NOMO-1 (cell line): ENCODE measurements around the gene TUB.

Experiments
- DNase-seq, 2 experiments: peaks; one replicate each; lab custom pipeline; 2025; ENCODE audit not compliant: unreplicated experiment in 2 of 2; lab: John Stamatoyannopoulos, UW

The TUB gene, protein sequence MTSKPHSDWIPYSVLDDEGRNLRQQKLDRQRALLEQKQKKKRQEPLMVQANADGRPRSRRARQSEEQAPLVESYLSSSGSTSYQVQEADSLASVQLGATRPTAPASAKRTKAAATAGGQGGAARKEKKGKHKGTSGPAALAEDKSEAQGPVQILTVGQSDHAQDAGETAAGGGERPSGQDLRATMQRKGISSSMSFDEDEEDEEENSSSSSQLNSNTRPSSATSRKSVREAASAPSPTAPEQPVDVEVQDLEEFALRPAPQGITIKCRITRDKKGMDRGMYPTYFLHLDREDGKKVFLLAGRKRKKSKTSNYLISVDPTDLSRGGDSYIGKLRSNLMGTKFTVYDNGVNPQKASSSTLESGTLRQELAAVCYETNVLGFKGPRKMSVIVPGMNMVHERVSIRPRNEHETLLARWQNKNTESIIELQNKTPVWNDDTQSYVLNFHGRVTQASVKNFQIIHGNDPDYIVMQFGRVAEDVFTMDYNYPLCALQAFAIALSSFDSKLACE

DNA sequence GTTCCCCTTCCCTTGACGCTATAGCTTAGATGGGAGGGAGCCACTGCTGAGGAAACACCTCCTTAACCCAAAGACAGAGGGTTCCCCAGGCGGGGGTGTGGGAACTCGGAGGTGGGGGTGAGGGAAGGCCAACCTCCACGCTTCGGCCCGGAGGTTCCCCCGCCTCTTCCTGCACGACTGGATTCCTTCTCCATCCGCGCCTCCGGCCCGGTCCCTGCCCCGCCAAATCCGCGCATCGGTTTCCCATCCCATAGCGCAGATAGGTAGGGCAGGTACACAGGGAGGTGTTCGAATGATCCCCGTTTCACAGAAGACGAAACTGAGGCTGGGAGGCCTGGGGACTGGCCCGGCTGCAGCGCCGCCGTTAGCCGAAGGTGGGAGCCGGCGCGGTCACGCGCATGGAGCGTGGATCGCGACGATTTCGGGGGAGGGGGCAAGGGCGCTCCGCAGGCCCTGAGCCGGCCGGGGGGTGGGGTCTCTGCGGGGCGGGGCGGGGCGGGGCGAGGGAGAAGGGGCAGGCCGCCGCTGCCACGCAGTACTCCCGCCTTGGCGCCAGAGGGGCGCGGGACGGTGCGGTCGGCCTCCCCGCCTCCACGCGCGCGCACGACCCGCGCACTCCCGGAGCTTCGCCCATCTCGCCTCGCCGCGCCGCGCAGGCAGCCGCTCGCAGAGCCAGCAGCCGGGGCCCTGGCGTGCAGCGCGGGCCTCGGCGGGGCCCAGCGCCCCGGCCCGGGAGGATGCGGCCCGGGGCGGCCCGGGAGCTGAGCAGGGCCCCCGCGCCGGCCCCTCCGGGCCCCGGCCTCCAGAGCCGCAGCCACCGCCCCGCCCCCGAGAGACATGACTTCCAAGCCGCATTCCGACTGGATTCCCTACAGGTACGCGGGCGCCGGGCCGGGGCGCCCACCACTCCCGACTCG is at the start of gene TUB:
Gene TUB, plus strand, starts transcription at position 538 of the 917 bp plus-strand sequence. Its CDS starts 300 bp downstream, at position 838.
- DNase-seq = no peak

DNA sequence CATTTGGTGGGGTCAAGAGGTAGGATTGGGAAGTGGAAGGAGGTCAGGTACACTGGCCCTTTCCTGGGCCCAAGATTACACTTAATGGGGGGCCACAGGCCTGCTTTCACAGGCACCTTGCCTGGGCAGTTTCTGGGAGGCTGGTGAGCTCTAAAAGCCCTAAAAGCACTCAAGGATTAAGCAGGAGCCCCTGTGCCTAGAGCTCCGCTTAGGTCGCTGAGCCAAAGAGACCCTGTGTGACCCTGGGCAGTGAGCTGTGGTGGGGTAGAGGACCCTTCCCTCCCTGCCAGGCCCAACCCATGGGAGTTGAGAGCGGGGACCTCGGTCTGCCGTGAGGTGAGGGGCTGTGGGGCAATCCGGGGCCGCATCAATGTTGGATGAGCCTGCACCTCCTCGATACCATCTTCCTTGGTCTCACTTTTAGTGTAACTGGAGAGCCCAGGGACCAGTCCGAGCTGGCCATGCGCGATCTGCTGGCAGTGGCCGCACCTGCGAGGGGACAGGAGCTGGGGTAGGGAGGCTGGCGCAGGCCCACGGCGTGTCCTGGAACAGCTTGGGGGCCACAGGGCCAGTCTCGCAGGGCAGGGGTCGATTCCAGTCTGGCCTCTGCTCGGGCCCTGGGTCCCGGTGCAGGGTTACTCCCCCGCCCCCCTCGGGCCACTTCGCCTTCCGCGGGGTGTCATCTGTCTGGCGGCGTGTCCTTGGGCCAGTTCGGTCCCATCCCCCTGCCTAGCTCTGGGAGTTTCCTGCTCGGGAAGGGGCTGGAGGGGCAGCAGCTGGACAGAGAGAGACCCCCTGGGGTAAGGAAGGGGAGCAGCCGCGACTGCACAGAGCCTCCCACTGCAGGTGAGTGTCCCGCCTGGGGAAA is 49.5 kb upstream of the TUB start:
- DNase-seq = no peak

DNA sequence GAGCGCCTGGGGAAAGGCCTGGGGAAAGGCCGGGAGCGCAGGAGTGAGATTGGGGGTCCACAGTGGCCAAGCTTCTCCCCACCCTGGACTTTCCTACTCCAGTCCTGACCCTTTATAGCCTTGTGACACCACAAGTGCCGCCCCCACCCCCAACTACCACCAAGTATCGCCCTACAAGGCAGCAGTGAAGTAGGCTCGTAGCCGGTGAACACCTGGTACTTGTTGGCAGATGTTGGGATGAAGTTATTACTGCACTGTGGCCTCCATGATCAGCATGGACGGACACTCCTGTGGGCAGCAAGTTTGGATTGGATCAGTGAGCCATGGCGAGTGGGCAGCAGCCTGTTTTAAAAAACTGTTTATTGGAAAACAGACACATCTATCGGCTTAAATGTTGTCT is 48.9 kb upstream of the TUB start:
- no peak for DNase-seq

DNA sequence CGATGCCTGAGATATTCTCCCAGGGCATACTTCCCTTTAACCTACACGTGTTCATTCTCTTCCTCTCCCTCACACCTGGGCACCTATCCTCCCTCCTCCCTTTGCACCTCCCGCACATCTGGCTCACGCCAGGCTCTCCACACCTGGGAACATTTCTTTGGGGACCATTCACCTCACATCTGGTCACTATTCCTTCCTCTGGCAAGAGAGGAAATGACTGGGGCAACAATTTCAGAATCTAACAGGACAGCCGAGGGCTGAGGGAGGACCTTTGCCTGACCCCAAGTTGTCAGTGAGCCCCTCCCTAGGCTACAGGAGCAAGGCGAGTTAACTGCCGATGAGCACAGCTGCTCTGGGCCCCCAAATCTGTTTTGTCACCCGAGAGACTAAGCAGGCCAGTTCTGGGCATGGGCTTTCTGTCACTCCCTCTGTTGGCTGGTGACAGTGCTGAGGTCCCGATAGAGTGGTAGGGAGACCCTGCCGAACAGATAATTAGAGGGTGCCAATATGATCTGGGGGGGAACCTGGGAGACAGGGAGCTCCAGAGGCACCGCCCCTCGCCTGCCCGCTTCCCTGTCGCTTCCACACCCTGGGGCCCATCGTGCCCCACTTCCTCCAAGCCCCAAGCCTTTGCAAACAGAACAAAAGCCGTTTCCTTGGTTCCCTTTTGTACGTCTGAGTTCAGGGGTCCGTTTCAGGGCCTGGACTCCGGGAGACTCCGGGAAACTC is 48.3 kb upstream of the TUB start:
- DNase-seq = no peak

DNA sequence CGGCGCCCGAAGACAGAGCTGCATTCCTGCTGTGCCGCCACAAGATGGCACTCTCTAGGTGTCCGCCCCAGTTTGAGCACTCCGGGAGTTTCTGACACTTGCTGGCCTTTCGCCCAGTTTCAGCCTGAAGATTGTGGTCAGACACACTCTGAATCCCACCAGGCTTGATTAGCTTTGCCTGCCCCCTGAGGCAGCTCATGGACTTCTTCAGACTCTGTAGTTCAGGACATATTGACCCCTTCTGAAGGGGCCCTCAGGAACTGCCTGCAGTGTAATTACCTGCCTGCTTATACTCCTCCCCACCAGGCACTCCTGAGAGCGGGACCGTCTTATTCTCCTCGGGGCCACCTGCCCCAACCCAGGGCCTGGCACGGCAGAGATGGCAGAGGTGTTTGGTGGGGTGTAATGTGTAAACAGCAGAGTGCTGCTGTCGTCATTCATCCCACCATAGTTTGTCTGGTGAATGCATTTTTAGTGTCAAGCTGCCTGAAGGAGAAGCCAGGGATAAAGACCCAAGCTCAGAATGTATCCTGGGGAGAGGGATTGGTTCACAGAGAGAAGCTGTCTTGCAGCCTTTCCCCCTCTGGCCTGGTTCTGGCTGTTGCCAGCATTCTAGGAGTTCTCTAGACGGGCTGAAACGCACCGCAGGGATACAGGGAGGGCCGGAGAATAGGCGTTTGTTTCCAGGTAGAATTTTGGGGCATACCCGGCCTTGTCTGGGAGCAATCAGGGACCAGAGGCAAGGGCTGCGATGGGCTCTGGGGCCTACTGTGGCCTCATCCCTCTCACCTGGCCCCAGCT is 47.5 kb upstream of the TUB start:
- DNase-seq = peak; percentile 48 to 73

DNA sequence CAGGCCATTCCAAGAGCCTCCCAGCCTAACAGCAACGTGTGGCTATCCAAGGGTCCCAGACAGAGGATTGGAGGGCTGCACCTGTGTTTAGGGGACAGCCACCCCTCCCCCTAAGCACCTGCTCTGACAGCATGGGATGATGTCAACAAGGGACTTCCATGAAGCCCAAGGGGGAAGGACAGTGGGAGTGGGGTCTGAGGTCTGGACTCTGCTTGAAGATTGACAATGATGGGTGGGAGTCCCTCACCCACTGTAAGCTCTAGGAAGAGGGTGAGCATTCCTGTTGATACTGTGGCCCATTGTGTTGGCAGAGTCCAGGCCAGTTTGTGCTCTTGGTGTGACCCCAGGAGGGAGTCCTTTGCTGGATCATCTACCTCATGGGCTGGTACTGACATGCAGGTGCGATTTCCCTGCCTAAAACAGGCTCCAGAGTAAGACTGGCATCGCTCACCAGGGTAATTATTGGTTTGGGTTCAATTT is 46.9 kb upstream of the TUB start:
- no peak for DNase-seq

DNA sequence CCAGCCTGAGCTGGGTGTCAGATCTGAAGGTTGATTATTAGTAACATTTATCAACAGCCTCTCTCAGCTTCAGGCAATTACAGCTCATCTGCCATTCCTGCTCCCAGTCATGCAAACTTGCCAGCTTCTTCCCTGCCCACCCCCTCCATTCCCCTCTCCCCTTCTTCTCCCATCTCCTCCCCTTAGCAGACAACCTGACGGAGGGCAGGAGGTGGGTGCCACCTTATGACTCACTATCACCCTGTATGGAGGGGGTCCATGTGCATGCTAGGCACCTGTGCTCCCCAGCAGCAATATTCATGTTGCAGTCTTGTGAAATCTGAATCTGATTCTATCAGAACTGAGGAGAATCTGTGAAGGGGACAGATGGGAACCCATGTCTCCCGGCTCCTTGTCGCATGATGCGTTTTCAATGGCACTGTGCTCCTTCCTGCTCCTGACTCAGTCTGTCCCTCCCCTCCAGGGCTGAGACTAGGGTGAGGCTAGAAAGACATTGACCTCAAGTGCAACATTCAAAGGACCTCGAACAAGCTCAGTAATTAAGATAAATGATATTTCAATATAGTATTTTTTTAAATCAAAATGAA is 46.3 kb upstream of the TUB start:
- DNase-seq = no peak

DNA sequence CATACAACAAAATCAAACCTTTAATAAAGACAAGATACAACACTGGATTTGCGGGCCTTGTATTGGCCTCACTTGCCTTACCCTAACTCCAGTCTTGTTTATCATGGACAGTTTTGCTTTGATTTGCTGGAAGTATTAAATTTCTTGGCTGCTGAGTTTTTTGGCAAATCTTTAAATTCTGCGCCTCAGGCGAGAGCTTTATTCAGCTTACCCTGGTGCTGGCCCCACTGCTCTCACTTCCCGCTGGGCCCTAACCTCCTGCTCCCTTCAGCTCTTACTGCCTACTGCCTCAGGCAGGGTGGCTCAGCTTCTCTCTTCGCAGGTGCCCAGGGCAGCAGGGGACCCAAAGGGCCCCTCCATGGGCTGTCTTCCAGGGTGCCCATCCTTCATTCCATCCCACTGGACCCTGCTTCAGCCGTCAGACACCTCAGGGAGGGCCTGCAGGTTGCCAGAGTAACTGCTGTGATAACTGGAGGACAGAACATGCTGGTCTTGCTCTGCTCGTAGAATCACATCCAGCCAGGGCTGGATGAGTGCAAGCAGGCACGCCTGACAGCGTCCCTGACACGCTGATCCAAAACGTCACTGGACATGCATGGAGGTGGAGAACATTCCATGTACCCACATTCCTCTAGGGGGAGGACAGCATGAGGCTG is 45.7 kb upstream of the TUB start:
- DNase-seq = no peak

DNA sequence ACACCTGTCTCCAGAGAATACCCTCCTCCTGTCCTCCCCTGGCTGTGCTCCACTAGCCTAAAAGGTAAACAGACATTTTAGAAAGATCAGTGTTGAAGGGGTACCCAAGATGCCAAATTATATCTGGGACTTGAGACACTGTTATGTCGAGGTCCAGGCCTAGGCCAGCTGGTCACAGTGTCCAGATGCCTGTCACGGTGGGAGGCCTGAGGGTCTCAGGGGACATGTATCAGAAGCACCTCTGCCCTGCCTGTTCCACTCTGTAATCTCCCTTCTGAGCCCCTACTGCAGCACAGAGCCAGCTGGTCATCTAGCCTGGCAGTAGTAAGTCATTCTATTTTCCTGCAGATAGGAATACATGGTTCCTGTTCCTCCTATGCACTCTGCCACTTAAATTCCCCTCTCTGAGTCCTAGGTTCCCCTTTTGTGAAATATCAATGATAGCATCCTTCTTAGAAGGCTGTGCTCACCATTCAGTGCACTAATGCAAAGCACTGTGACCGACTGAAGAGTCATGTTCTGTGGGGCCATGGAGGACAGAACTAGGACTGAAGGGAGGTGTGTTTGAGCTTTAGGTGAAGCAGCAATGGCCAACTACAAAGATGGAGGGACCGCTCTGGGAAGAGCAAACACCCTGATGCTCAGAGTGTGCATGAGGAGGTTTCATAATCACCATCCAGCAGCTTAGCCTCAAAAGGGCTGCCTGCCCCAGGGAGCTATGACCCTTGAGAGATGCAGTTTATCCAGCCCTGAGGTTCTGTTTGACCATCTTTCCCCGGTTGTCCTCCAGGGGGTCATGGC is 44.8 kb upstream of the TUB start:
- no peak for DNase-seq

DNA sequence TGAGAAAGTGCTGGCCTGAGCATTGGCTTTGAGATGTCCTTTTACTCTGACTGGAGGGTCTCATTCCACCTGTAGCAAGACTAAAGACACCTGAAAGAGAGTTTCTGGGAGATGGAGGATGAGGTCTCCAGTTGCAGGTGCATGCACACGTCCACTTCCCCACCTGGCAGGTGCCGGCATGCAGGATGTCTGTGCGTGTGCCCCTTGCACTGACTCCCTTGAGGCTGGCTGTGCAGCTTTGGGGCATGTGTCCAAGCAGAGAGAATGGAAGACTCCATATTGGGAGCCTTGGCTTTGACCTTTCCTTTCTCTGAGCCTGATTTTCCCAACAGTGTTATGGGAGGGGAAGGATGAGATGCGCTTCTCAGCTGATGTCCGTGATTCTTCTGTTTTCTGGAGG is 44.0 kb upstream of the TUB start:
- no peak for DNase-seq

DNA sequence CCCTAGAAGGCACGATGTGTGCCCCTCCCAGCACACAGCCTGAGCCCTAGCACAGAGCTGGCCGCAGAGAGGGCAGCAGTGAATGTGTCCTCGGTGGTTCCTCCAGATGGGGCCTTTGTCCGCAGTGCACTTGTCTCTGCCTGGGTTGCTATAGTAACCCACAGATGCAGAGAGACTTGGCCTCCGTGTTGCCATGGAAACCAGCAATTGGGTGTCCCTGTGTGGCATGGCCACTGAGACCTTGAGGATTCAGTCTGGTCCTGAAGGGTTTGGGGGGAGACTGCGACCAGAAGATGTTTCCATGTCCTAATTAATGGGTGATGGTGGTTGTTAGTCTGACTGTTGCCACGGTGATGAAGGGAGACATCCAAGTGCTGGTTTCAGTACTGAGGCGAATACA is 42.6 kb upstream of the TUB start:
- no peak for DNase-seq

DNA sequence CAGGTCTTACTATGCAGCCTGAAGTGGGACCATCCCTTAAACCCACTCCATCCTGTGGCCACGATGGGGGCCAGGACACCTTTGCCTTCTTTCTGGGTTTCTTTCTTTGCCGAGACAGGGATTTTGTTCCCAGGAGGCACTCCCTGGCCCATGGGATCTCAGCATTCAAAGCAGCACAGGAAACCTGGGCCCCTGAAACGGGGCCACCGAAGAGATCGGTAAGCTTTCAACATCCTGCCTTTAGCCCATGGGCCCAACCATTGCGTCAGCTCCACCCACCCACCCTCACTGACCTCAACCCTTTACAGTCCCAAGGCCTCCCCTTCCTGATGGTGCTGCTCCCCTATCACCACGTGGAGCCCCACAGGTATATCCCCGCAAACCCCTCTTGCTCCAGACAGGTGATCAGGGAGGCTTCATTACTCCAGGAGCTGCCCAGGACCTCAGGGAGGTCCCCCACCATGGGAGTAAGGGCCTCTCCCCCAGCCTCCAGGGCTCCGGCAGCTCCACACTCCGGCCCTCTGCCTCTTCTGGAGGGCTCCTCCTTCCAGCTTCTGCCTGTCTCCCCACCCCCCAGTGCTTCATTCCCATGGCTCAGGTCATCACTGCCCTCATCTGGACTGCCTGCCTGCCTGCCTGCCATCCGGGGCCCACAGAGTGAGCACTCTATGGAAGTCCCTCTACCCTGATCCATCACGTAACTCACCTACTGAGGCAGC is 42.0 kb upstream of the TUB start:
- DNase-seq = no peak

DNA sequence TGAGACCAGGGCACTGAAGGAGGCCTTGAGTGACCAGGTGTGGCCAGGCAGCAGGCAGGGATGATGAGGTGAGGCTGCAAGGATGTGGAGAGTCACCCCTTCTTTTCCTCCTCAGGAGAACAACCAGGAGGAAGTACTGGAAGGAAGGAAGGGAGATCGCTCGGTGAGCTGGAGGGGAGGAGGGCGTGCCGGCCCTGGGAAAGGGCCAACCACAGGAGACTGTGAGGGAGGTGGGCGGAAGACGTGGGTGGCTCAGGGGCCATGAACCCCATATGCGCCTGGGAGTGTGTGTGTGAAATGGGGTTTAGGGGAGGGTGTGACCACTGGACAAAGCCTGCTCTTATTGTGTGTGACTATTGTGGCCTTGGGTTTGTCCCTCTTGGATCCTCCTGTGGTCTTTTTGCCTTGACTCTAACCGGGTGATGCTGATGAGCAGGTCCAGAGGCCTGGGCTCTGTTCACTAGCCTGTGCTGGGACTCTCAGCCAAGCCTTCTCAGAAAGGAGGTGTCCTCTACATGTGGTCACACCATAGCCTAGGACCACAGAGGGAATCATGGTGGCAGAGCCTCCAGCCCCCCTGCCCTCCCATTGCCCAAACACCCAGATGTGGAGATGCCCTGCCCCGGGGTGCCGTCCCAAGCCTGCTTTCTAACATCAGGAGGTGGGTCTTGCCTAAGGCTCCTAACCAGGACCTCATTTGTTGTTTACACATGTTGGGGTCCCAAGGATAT is 41.3 kb upstream of the TUB start:
- no peak for DNase-seq

DNA sequence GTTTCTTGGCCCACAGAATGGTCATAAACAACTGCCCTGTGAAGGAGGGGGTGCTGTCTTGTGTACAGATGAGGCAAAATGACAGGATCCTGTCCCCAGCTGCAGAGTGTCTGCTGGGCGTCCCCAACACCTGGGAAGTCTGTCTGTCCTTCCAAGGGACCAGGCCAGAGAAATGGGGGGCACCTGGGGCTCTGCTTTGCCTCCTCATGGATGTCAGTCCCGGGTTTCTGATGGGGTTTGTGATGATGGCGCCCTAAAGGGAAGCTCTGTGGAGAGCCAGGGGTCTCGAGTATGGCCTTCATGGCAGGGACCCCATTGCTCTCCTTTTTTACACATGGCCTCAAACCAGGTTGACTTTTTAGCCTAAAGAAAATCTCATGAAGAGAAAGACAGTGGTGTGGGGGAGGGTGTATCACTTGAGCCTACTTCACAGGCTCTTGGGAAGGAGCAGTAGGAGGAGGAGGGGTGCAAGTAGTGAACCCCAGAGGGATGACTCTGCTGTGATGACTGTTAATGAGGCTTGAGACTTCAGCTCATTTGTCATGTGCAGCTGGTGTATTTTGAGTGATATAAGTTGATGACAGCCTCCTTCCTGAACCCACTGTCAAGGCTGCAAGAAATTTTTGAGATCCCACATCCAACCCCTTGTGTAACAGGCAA is 40.6 kb upstream of the TUB start:
- no peak for DNase-seq

DNA sequence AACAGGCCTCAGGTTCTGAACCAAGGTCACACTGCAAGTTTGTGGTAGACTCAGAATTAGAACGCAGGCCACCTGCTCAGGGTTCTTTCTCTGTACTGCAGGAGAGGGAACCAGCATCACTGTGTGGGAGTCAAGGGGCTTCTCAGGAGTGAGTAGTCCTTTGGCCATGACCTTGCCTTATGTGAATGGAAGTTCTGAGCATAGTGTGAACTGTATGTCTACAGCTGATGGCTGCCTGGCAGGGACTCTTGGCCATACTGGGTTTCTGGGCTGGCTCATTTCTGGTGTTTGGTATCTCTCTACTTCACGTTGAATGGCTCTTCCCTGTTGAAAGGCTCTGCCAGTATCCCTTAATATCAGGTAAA is 40.1 kb upstream of the TUB start:
- no peak for DNase-seq

DNA sequence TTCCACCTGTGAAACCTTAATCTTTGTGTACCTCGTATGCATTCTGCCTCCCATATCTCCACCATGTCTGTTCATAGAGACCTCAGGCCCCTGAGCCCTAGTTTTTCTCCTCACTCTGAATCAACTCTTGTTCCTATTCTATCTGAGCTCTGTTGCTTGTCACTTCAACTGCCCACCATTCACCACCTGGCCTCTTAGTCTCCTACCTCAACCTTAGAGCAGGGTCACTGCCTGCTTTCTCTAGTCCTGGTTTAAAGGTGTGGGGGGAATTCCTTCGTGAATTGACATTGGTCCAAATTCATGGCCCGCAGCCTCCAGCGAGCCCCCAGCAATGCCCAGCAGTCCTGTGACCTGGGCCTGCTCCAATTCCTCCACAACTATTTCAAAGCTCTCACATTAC is 39.4 kb upstream of the TUB start:
- DNase-seq = no peak
